WTC11 (cell line): ENCODE data around the gene TEK. TPM values are rescaled to one million over a fixed set of nuclear protein-coding genes. Genes with fewer than 3 reads are reported as not detected.

Source experiments
- ATAC-seq: fragments of 200-7000 bp; cut with Tn5 transposase; 2 replicates; pipeline ENCODE4 v1.10.0; 2021; ENCODE audit warnings: mild to moderate bottlenecking, moderate library complexity
- CTCF ChIA-PET: fragments of 300-600 bp; sonication (Branson Sonifier 250); formaldehyde crosslinking; loops from one replicate; lab custom pipeline; 2021; ENCODE audit warnings: antibody characterized with exemption; lab: Charles Lee
- POLR2A ChIA-PET: fragments of 350-600 bp; sonication (Branson Sonifier 250); formaldehyde crosslinking; loops from one replicate; lab custom pipeline; 2021; ENCODE audit warnings: antibody characterized with exemption; lab: Charles Lee
- DNase-seq: peaks from one replicate; pipeline ENCODE4 v3.0.0; 2021; ENCODE audit warnings: low spot score
- H3K27ac Mint-ChIP-seq: 2 replicates; pipeline ENCODE4 v1.8.0; 2021; ENCODE audit warnings: mixed read lengths
- H3K27me3 Mint-ChIP-seq: 2 replicates; pipeline ENCODE4 v1.8.0; 2021; ENCODE audit warnings: low read depth, mild to moderate bottlenecking, moderate library complexity, mixed read lengths
- H3K36me3 Mint-ChIP-seq: 2 replicates; pipeline ENCODE4 v1.8.0; 2021; ENCODE audit warnings: mixed read lengths
- H3K4me1 Mint-ChIP-seq: 2 replicates; pipeline ENCODE4 v1.8.0; 2022; ENCODE audit warnings: mixed read lengths
- H3K4me3 Mint-ChIP-seq: 2 replicates; pipeline ENCODE4 v1.8.0; 2021; ENCODE audit warnings: mild to moderate bottlenecking, moderate library complexity, mixed read lengths
- H3K9me3 Mint-ChIP-seq: 2 replicates; pipeline ENCODE4 v1.8.0; 2021; ENCODE audit warnings: mixed read lengths
- CREB1 ChIP-seq: sonication (generic); formaldehyde crosslinking; IDR thresholded peaks from 2 replicates; pipeline ENCODE4 v1.8.0; 2023; ENCODE audit warnings: mild to moderate bottlenecking, missing genetic modification reagents
- CREM ChIP-seq: sonication (generic); formaldehyde crosslinking; IDR thresholded peaks from 2 replicates; pipeline ENCODE4 v1.8.1; 2022; ENCODE audit warnings: mild to moderate bottlenecking, missing genetic modification reagents, moderate library complexity
- CTCF ChIP-seq: fragments of 200-600 bp; IDR thresholded peaks from 2 replicates; pipeline ENCODE4 v1.8.0; 2022; ENCODE audit warnings: antibody characterized with exemption
- E2F1 ChIP-seq: sonication (generic); formaldehyde crosslinking; IDR thresholded peaks from 2 replicates; pipeline ENCODE4 v1.8.0; 2022; ENCODE audit warnings: mild to moderate bottlenecking, missing genetic modification reagents
- E2F5 ChIP-seq: sonication (generic); formaldehyde crosslinking; IDR thresholded peaks from 2 replicates; pipeline ENCODE4 v1.8.1; 2022; ENCODE audit warnings: mild to moderate bottlenecking, moderate library complexity, missing genetic modification reagents
- EMX1 ChIP-seq: fragments of 250-450 bp; sonication (Bioruptor Pico); IDR thresholded peaks from 2 replicates; pipeline ENCODE4 v1.8.0; 2021; ENCODE audit warnings: mild to moderate bottlenecking
- ERG ChIP-seq: fragments of 250-450 bp; sonication (Bioruptor Pico); IDR thresholded peaks from 2 replicates; pipeline ENCODE4 v1.8.0; 2021; ENCODE audit warnings: mild to moderate bottlenecking
- NR1H2 ChIP-seq: sonication (generic); formaldehyde crosslinking; IDR thresholded peaks from 2 replicates; pipeline ENCODE4 v1.9.0; 2021; ENCODE audit warnings: mild to moderate bottlenecking, moderate library complexity, missing genetic modification reagents
- OVOL2 ChIP-seq: fragments of 250-450 bp; sonication (Bioruptor Pico); IDR thresholded peaks from 2 replicates; pipeline ENCODE4 v1.9.0; 2021; ENCODE audit warnings: mild to moderate bottlenecking, borderline replicate concordance
- PRDM15 ChIP-seq: sonication (generic); formaldehyde crosslinking; IDR thresholded peaks from 2 replicates; pipeline ENCODE4 v1.8.0; 2022; ENCODE audit warnings: missing genetic modification reagents
- PREB ChIP-seq: sonication (generic); formaldehyde crosslinking; IDR thresholded peaks from 2 replicates; pipeline ENCODE4 v1.8.1; 2022; ENCODE audit warnings: mild to moderate bottlenecking, missing genetic modification reagents, moderate library complexity, borderline replicate concordance
- RORB ChIP-seq: fragments of 250-450 bp; sonication (Bioruptor Pico); IDR thresholded peaks from 2 replicates; pipeline ENCODE4 v1.9.0; 2021; ENCODE audit warnings: mild to moderate bottlenecking
- TCF7 ChIP-seq: sonication (generic); formaldehyde crosslinking; IDR thresholded peaks from 2 replicates; pipeline ENCODE4 v1.8.0; 2022; ENCODE audit warnings: mild to moderate bottlenecking, low read depth, missing genetic modification reagents, moderate library complexity
- ZBTB21 ChIP-seq: sonication (generic); formaldehyde crosslinking; IDR thresholded peaks from 2 replicates; pipeline ENCODE4 v1.8.1; 2023; ENCODE audit warnings: mild to moderate bottlenecking, missing genetic modification reagents, borderline replicate concordance
- ZMAT4 ChIP-seq: fragments of 250-450 bp; sonication (Bioruptor Pico); IDR thresholded peaks from 2 replicates; pipeline ENCODE4 v1.9.0; 2021; ENCODE audit warnings: mild to moderate bottlenecking
- ZNF232 ChIP-seq: sonication (generic); formaldehyde crosslinking; IDR thresholded peaks from 2 replicates; pipeline ENCODE4 v1.8.0; 2022; ENCODE audit warnings: mild to moderate bottlenecking, missing genetic modification reagents
- ZNF281 ChIP-seq: sonication (generic); formaldehyde crosslinking; IDR thresholded peaks from 2 replicates; pipeline ENCODE4 v1.8.0; 2023; ENCODE audit warnings: mild to moderate bottlenecking, missing genetic modification reagents
- ZNF317 ChIP-seq: sonication (generic); formaldehyde crosslinking; IDR thresholded peaks from 2 replicates; pipeline ENCODE4 v1.8.1; 2023; ENCODE audit warnings: low read depth, mild to moderate bottlenecking, moderate library complexity, missing genetic modification reagents, borderline replicate concordance
- ZNF396 ChIP-seq: fragments of 250-450 bp; sonication (Bioruptor Pico); IDR thresholded peaks from 2 replicates; pipeline ENCODE4 v1.8.0; 2021; ENCODE audit warnings: mild to moderate bottlenecking, moderate library complexity, borderline replicate concordance
- ZSCAN18 ChIP-seq: fragments of 250-450 bp; sonication (Bioruptor Pico); IDR thresholded peaks from 2 replicates; pipeline ENCODE4 v2.1.2; 2022; ENCODE audit warnings: mild to moderate bottlenecking, moderate library complexity
- total RNA-seq: library from RNA; stranded (reverse); gene quantifications from 3 replicates; pipeline ENCODE4 v1.2.3, GENCODE V29; 2021

Gene TEK
- total RNA-seq, 1 experiment from 2014 or later = 3.1 TPM

GRCh38 chr9:27162045-27162444 lies 53.0 kb downstream of the TEK start:
- no peak overlapping the region for H3K4me3 Mint-ChIP-seq
- H3K4me1 Mint-ChIP-seq = peaks cover 4% of the 10 kb centered on the region; the same call in 1 of the 2 replicates
- CTCF ChIA-PET = interaction anchor here (0.9 kb wide), 1 partner anchor 11 kb away, joined by 3 read pairs; no protein-coding TSS in a partner anchor
- POLR2A ChIA-PET = no interaction called here
- ATAC-seq = no peak
- H3K36me3 Mint-ChIP-seq = no peaks in the 10 kb centered on the region
- no peaks in the 10 kb centered on the region for H3K27me3 Mint-ChIP-seq
- no peak for DNase-seq
- H3K9me3 Mint-ChIP-seq = no peaks in the 10 kb centered on the region
- no peak overlapping the region for H3K27ac Mint-ChIP-seq
- TF ChIP-seq CTCF = no peak
- no peak for TF ChIP-seq ZNF232 (CRISPR knock-in tag)
- TF ChIP-seq CREB1 (CRISPR knock-in tag) = no peak
- no peak for TF ChIP-seq ZNF396 (CRISPR knock-in tag)
- TF ChIP-seq ZBTB21 (CRISPR knock-in tag) = no peak
- TF ChIP-seq RORB (CRISPR knock-in tag) = no peak
- TF ChIP-seq ZNF317 (CRISPR knock-in tag) = no peak
- no peak for TF ChIP-seq NR1H2 (CRISPR knock-in tag)
- TF ChIP-seq PRDM15 (CRISPR knock-in tag) = no peak
- TF ChIP-seq EMX1 (CRISPR knock-in tag) = no peak
- TF ChIP-seq TCF7 = no peak
- TF ChIP-seq ZNF281 (CRISPR knock-in tag) = no peak
- no peak for TF ChIP-seq E2F1 (CRISPR knock-in tag)
- no peak for TF ChIP-seq CREM (CRISPR knock-in tag)
- TF ChIP-seq PREB (CRISPR knock-in tag) = no peak
- no peak for TF ChIP-seq ZSCAN18 (CRISPR knock-in tag)
- no peak for TF ChIP-seq ZMAT4 (CRISPR knock-in tag)
- no peak for TF ChIP-seq ERG (CRISPR knock-in tag)
- no peak for TF ChIP-seq OVOL2
- no peak for TF ChIP-seq E2F5 (CRISPR knock-in tag)
